ENCODE results near the gene DPH2.

- TF ChIP-seq CTCF (conservative IDR thresholded peaks at IDR 0.05 in 1 of 2, IDR thresholded peaks at IDR 0.05 in 1 of 2; ENCODE audit: extremely low read depth in 1 of 2, insufficient read depth in 1 of 2, low read depth in 1 of 2, low read length in 2 of 2) (no peak), EZH2 (IDR thresholded peaks at IDR 0.05; ENCODE audit: borderline replicate concordance, low read length) (no peak)
Measured at GRCh38 chr1:43969746-43970466, at the start of gene DPH2.

Data from mammary epithelial cell (primary cell).